Ovary (tissue), 3 donors: ENCODE measurements around the gene ZNF239.

Experiments
- EP300 ChIP-seq: sonication (generic); formaldehyde crosslinking; IDR thresholded peaks from one replicate; pipeline ENCODE4 v1.6.1; 2017; ENCODE audit warnings: antibody characterized with exemption
- POLR2A ChIP-seq: fragments of 450-650 bp; IDR thresholded peaks from one replicate; pipeline ENCODE4 v1.6.1; 2017; ENCODE audit warnings: antibody characterized with exemption, mild to moderate bottlenecking, moderate library complexity
- TF ChIP-seq, protein P1 (sequence below), 3 donors: fragments of 450-650 bp in 2 of 3; fragments of 200-600 bp in 1 of 3; IDR thresholded peaks; one replicate each; pipeline versions ENCODE4 v1.5.1 to v1.8.0; 2016 to 2022; ENCODE audit warnings: antibody characterized with exemption in 3 of 3, mild to moderate bottlenecking in 1 of 3
- donor health status: DM: no; HTN: no; CAD: no.

DNA sequence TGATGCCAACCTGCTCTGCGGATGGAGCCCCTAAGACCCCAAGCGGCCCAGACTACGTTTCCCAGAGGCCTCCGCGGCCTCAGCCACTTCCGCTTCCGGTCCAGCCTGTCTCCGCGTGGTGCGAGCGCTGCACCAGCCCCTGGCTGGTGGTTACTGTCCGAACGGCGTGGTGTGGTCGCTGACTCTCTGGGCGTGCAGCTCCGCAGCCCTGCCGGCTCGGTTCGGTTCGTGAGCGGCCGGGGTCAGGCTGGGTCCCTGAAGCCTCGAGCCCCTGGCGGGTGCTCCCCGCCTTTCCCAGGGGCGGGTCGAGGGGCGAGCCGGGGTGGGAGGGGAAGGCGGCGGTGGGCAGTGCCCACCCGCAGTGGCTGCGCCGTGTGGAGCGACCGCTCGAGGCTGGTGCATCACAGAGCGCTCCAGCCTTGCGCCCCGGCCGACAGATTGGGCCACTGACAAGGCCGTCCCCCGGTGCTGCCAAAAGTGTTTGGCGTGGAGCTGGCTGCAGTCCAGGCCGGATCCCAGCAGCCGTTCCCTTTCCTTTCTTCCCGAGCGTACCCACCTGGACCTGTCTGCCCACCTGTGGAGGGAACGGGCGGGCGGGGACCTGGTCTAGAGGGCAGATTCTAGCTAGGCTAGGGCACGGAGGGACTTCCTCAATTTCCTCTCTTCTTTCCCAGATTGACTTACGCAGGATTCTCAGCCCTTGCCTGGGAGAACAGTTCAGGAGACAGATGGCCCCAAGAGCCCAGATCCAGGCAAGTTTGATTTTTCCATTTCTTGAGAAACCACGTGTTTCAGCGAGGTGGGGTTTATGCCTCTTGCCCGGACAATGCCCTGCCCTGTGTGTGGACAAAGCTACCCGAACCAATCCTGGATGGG, 32.1 kb upstream of the ZNF239 start, which contains the start of gene ZNF485:
- TF ChIP-seq POLR2A (no peak), EP300 (no peak)
- TF ChIP-seq, protein P1, sequence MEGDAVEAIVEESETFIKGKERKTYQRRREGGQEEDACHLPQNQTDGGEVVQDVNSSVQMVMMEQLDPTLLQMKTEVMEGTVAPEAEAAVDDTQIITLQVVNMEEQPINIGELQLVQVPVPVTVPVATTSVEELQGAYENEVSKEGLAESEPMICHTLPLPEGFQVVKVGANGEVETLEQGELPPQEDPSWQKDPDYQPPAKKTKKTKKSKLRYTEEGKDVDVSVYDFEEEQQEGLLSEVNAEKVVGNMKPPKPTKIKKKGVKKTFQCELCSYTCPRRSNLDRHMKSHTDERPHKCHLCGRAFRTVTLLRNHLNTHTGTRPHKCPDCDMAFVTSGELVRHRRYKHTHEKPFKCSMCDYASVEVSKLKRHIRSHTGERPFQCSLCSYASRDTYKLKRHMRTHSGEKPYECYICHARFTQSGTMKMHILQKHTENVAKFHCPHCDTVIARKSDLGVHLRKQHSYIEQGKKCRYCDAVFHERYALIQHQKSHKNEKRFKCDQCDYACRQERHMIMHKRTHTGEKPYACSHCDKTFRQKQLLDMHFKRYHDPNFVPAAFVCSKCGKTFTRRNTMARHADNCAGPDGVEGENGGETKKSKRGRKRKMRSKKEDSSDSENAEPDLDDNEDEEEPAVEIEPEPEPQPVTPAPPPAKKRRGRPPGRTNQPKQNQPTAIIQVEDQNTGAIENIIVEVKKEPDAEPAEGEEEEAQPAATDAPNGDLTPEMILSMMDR (IDR thresholded peaks at IDR 0.05) = no peak
